GM12878 (cell line): ENCODE measurements around the gene RPS6KA2. TPM values are rescaled to one million over a fixed set of nuclear protein-coding genes. Genes with fewer than 3 reads are reported as not detected.

Source experiments
- ATAC-seq: fragments of 200-7000 bp; cut with Tn5 transposase; 3 replicates; pipeline ENCODE4 v1.9.1; 2020; ENCODE audit warnings: mild to moderate bottlenecking, moderate library complexity
- BruUV-seq: library from RNA; stranded (reverse); fragments of 400-500 nt; replicated peaks from 2 replicates; lab custom pipeline; 2021; lab: Mats Ljungman, UMichigan
- CTCF ChIA-PET: fragments of 300-600 bp; sonication (Branson Sonifier 250); formaldehyde crosslinking; extraction: SDS; loops from one replicate; lab custom pipeline; 2021; ENCODE audit warnings: inconsistent platforms; lab: Yijun Ruan, JAX
- POLR2A ChIA-PET: fragments of 350-600 bp; formaldehyde crosslinking; extraction: SDS; loops from one replicate; lab custom pipeline; 2021; ENCODE audit warnings: inconsistent platforms; lab: Charles Lee
- RAD21 ChIA-PET: fragments of 300-600 bp; sonication (Branson Sonifier 250); formaldehyde crosslinking; loops from one replicate; lab custom pipeline; 2023; ENCODE audit warnings: antibody characterized with exemption; ENCODE audit not compliant: unreplicated experiment; lab: Charles Lee
- SMC1A ChIA-PET: fragments of 300-600 bp; sonication (Branson Sonifier 250); formaldehyde crosslinking; loops from one replicate; lab custom pipeline; 2023; ENCODE audit not compliant: unreplicated experiment, uncharacterized antibody; lab: Charles Lee
- DNase-seq: peaks from one replicate; pipeline ENCODE4 v3.0.0-alpha.2; 2011; ENCODE audit warnings: low read depth, low spot score
- FAIRE-seq: peaks from 3 replicates; lab custom pipeline; 2011; peaks lifted over from hg19 to GRCh38; lab: Jason Lieb, UNC
- H2AFZ ChIP-seq: 2 replicates; pipeline ENCODE4 v1.6.0; 2011; ENCODE audit warnings: low read depth, low read length, control low read depth; ENCODE audit not compliant: control insufficient read depth
- H3K27ac ChIP-seq: 2 replicates; pipeline ENCODE4 v1.5.1; 2011; ENCODE audit warnings: control low read depth; ENCODE audit not compliant: control insufficient read depth, insufficient read depth
- H3K27me3 ChIP-seq, 2 experiments: replicated peaks in 1 of 2; 2 replicates each; pipeline versions ENCODE4 v1.6.0 to v1.6.1; 2011; ENCODE audit warnings: low read length in 1 of 2; ENCODE audit not compliant: control insufficient read depth in 2 of 2, insufficient read depth in 2 of 2
- H3K36me3 ChIP-seq, 2 experiments: 2 replicates each; pipeline ENCODE4 v1.5.1; 2011; ENCODE audit warnings: low read length in 1 of 2; ENCODE audit not compliant: control insufficient read depth in 2 of 2, insufficient read depth in 2 of 2
- H3K4me1 ChIP-seq: 2 replicates; pipeline ENCODE4 v1.6.1; 2011; ENCODE audit warnings: mild to moderate bottlenecking, low read length, moderate library complexity, mixed read lengths; ENCODE audit not compliant: control insufficient read depth, insufficient read depth
- H3K4me2 ChIP-seq: 2 replicates; pipeline ENCODE4 v1.6.0; 2011; ENCODE audit warnings: control low read depth; ENCODE audit not compliant: control insufficient read depth, insufficient read depth
- H3K4me3 ChIP-seq: fragments of 200-600 bp; sonication (generic); 2 replicates; pipeline ENCODE4 v1.5.1; 2016
- H3K79me2 ChIP-seq: 2 replicates; pipeline ENCODE4 v1.6.0; 2011; ENCODE audit warnings: low read length; ENCODE audit not compliant: control insufficient read depth, insufficient read depth
- H3K9ac ChIP-seq: 2 replicates; pipeline ENCODE4 v1.8.0; 2011; ENCODE audit warnings: low read length, control low read depth, mixed read lengths; ENCODE audit not compliant: control insufficient read depth, insufficient read depth
- H3K9me3 ChIP-seq: replicated peaks from 3 replicates; pipeline ENCODE4 v1.5.1; 2011; ENCODE audit warnings: mild to moderate bottlenecking, low read length; ENCODE audit not compliant: control insufficient read depth, insufficient read depth
- H4K20me1 ChIP-seq: 2 replicates; pipeline ENCODE4 v1.6.0; 2011; ENCODE audit not compliant: control insufficient read depth, insufficient read depth
- BACH1 ChIP-seq: fragments of 450-650 bp; IDR thresholded peaks from 2 replicates; pipeline ENCODE4 v1.6.1; 2017; ENCODE audit warnings: mild to moderate bottlenecking, borderline replicate concordance
- BCL11A ChIP-seq: IDR thresholded peaks from 2 replicates; pipeline ENCODE4 v1.6.1; 2011; ENCODE audit warnings: low read depth, low read length
- CHD4 ChIP-seq: fragments of 200-600 bp; sonication (generic); IDR thresholded peaks from 2 replicates; pipeline ENCODE4 v1.6.1; 2016; ENCODE audit warnings: mild to moderate bottlenecking
- LARP7 ChIP-seq: fragments of 450-650 bp; IDR thresholded peaks from 2 replicates; pipeline ENCODE4 v1.6.1; 2017; ENCODE audit warnings: mild to moderate bottlenecking
- PAX8 ChIP-seq: fragments of 450-650 bp; IDR thresholded peaks from 2 replicates; pipeline ENCODE4 v1.6.1; 2017; ENCODE audit warnings: mild to moderate bottlenecking, moderate library complexity
- POLR2A ChIP-seq: IDR thresholded peaks from 2 replicates; pipeline ENCODE4 v1.6.1; 2011; ENCODE audit warnings: low read depth, mild to moderate bottlenecking, low read length
- RFX5 ChIP-seq: IDR thresholded peaks from 2 replicates; pipeline ENCODE4 v1.6.1; 2011; ENCODE audit warnings: low read depth, low read length, improper control_type of control experiment
- SMC3 ChIP-seq: IDR thresholded peaks from 2 replicates; pipeline ENCODE4 v1.6.1; 2011; ENCODE audit warnings: low read length, improper control_type of control experiment, borderline replicate concordance
- ZNF622 ChIP-seq: fragments of 450-650 bp; IDR thresholded peaks from 2 replicates; pipeline ENCODE4 v1.6.1; 2017; ENCODE audit warnings: mild to moderate bottlenecking, inconsistent platforms
- WGBS: methylation state at CpG from one replicate; pipeline ENCODE4 v1.1.6; 2016; ENCODE audit warnings: low lambda C conversion rate; ENCODE audit not compliant: insufficient replicate concordance, insufficient coverage; ENCODE audit errors: missing lambda C conversion rate; 5-methylcytosine and 5-hydroxymethylcytosine counted together
- in situ Hi-C: fragments of 300-500 bp; cut with MboI; formaldehyde crosslinking; loops from 9 replicates; pipeline ENCODE4 v1.14.3; 2018; ENCODE audit warnings: mixed read lengths
- intact Hi-C: fragments of 100-400 bp; cut with micrococcal nuclease; formaldehyde crosslinking; loops from one replicate; pipeline ENCODE4 v1.14.2; 2022; ENCODE audit not compliant: unreplicated experiment
- polyA plus RNA-seq, 11 experiments: library from polyadenylated mRNA; depleted of rRNA in 4 of 11; unstranded in 6 of 11; stranded (reverse) in 5 of 11; fragments of >200 nt; fragmentation: Nextera tagmentation in 4 of 11; fragmentation: Illumina TruSeq in 1 of 11; extraction: Ambion mirVana in 4 of 11; extraction: Trizol in 1 of 11; gene quantifications; 1 replicate in 1 of 11; 2 replicates in 10 of 11; pipeline versions ENCODE4 v1.2.1 to v1.2.3, GENCODE V29; 2011 to 2016; ENCODE audit warnings: inconsistent platforms in 2 of 11, missing spikeins in 2 of 11, low read depth in 1 of 11
- total RNA-seq, 4 experiments: library from RNA; depleted of rRNA in 3 of 4; stranded (reverse); fragments of >200 nt in 3 of 4; fragmentation: Illumina TruSeq in 1 of 4; extraction: Trizol in 1 of 4; gene quantifications; 2 replicates each; pipeline versions ENCODE4 v1.2.1 to v1.2.3, GENCODE V29; 2013 to 2021
- TF ChIP-seq, protein P1 (sequence below): fragments of 450-650 bp; IDR thresholded peaks from 2 replicates; pipeline ENCODE4 v1.6.1; 2018; ENCODE audit warnings: mild to moderate bottlenecking, low read depth, moderate library complexity; ENCODE audit not compliant: partially characterized antibody
- TF ChIP-seq, protein P2 (sequence below): fragments of 450-650 bp; IDR thresholded peaks from 2 replicates; pipeline ENCODE4 v1.6.1; 2017; ENCODE audit warnings: mild to moderate bottlenecking, low read depth, inconsistent platforms; ENCODE audit not compliant: poor library complexity, severe bottlenecking
- TF ChIP-seq, protein P3 (sequence below): fragments of 450-650 bp; formaldehyde crosslinking; IDR thresholded peaks from 2 replicates; pipeline ENCODE4 v1.4.0; 2022; ENCODE audit warnings: mild to moderate bottlenecking, moderate library complexity

The RPS6KA2 gene
- total and polyA plus RNA-seq, 10 of the 15 experiments (the other 5 are each of a cell fraction or from before 2014, with no cell fraction given): 0.02 to 1.0 (median 0.22) TPM; not detected in 1

DNA sequence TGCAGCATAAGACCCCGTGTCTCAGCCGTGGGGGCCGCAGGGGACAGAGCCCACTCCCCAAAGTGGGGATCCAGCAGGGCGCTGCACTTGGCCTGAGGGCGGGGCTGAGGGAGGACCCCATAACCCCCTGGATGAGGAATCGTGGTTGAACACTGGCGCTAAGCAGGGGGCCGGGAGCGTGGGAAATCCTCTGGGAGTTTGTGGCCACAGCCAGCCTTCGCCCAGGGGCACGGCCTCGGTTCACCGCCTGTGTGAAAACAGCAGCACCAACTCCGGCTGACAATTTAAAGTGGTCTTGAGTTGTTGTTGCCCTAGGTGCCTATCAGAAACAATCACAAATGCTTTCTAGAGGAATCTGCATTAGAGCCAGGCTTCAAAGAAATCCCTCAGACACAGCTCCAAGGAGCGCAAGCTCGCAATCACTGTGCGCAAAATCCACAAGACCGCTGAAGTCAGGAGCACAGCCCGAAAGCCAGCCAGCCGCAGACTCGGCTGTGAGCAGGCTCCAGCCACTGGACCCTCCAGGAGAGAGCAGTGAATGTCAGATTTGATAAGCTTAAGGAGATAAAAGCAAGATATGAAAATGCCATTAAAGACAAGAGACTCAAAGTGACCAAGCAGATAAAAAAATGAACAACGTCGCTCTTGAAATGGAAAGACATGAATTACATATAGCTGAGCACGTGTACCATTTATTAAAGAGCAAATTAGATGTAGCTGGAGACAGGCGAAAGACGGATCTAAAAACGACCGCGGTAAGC is 10.9 kb upstream of the RPS6KA2 start (continued):
- TF ChIP-seq ZNF622 (no peak), LARP7 (no peak), RFX5 (no peak), SMC3 (no peak), BCL11A (no peak)
- TF ChIP-seq, protein P1, sequence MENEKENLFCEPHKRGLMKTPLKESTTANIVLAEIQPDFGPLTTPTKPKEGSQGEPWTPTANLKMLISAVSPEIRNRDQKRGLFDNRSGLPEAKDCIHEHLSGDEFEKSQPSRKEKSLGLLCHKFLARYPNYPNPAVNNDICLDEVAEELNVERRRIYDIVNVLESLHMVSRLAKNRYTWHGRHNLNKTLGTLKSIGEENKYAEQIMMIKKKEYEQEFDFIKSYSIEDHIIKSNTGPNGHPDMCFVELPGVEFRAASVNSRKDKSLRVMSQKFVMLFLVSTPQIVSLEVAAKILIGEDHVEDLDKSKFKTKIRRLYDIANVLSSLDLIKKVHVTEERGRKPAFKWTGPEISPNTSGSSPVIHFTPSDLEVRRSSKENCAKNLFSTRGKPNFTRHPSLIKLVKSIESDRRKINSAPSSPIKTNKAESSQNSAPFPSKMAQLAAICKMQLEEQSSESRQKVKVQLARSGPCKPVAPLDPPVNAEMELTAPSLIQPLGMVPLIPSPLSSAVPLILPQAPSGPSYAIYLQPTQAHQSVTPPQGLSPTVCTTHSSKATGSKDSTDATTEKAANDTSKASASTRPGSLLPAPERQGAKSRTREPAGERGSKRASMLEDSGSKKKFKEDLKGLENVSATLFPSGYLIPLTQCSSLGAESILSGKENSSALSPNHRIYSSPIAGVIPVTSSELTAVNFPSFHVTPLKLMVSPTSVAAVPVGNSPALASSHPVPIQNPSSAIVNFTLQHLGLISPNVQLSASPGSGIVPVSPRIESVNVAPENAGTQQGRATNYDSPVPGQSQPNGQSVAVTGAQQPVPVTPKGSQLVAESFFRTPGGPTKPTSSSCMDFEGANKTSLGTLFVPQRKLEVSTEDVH: no peak
- TF ChIP-seq, protein P2, sequence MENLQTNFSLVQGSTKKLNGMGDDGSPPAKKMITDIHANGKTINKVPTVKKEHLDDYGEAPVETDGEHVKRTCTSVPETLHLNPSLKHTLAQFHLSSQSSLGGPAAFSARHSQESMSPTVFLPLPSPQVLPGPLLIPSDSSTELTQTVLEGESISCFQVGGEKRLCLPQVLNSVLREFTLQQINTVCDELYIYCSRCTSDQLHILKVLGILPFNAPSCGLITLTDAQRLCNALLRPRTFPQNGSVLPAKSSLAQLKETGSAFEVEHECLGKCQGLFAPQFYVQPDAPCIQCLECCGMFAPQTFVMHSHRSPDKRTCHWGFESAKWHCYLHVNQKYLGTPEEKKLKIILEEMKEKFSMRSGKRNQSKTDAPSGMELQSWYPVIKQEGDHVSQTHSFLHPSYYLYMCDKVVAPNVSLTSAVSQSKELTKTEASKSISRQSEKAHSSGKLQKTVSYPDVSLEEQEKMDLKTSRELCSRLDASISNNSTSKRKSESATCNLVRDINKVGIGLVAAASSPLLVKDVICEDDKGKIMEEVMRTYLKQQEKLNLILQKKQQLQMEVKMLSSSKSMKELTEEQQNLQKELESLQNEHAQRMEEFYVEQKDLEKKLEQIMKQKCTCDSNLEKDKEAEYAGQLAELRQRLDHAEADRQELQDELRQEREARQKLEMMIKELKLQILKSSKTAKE: no peak

DNA sequence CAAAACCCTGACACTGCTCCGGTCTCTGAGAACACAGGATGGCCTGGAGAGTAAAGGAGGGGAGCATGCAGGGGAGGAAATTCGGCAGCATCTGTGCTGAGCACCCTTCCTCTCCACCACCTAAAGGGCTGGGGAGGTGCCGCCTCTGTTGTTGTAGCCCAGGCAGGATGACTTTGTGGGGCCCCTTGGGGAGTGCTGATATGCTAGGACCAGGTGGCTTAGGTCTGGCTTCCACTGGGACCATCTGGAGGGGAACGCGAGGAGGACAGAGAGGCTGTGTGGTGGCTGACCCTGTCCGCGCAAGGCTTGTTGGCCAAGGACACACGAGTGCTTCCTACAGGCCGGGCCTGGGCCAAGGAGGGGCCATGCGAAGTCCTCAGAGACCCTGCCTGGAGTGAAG is 9.9 kb upstream of the RPS6KA2 start:
- Histone ChIP-seq H3K27ac (no peak overlapping the region), H3K27me3 (0 out of 4 replicates have a peak, but pooled peaks cover 0 to 2% of the 10 kb centered on the region in 2 experiments), H2AFZ (no peak overlapping the region), H3K9me3 (no peaks in the 10 kb centered on the region), H3K4me1 (no peaks in the 10 kb centered on the region), H3K4me3 (no peak overlapping the region), H4K20me1 (no peaks in the 10 kb centered on the region), H3K36me3 (no peaks in the 10 kb centered on the region), H3K9ac (no peak overlapping the region), H3K79me2 (no peaks in the 10 kb centered on the region), H3K4me2 (no peak overlapping the region)
- intact Hi-C loops (no loop called here), in situ Hi-C loops (no loop called here)
- ATAC-seq: no peak
- ChIA-PET POLR2A (no interaction called here), RAD21 (no interaction called here), SMC1A (no interaction called here), CTCF (no interaction called here)
- no peak for DNase-seq
- FAIRE-seq: no peak
- BruUV-seq: no TSS peak
- WGBS: 55% methylated on average over 10 of the region's 10 CpGs
- no peak for TF ChIP-seq CHD4
- no peak for TF ChIP-seq POLR2A
- TF ChIP-seq, protein P3, sequence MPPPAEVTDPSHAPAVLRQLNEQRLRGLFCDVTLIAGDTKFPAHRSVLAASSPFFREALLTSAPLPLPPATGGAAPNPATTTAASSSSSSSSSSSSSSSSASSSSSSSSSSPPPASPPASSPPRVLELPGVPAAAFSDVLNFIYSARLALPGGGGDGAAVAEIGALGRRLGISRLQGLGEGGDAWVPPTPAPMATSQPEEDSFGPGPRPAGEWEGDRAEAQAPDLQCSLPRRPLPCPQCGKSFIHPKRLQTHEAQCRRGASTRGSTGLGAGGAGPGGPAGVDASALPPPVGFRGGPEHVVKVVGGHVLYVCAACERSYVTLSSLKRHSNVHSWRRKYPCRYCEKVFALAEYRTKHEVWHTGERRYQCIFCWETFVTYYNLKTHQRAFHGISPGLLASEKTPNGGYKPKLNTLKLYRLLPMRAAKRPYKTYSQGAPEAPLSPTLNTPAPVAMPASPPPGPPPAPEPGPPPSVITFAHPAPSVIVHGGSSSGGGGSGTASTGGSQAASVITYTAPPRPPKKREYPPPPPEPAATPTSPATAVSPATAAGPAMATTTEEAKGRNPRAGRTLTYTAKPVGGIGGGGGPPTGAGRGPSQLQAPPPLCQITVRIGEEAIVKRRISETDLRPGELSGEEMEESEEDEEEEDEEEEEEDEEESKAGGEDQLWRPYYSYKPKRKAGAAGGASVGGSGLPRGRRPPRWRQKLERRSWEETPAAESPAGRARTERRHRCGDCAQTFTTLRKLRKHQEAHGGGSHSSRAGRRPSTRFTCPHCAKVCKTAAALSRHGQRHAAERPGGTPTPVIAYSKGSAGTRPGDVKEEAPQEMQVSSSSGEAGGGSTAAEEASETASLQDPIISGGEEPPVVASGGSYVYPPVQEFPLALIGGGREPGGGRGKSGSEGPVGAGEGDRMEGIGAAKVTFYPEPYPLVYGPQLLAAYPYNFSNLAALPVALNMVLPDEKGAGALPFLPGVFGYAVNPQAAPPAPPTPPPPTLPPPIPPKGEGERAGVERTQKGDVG (CRISPR knock-in tag): no peak
- no peak for TF ChIP-seq PAX8
- TF ChIP-seq, protein P1: no peak
- no peak for TF ChIP-seq BACH1
